CD4-positive, CD25-positive, alpha-beta regulatory T cell (primary cell): ENCODE measurements around the gene WDTC1. TPM values are rescaled to one million over a fixed set of nuclear protein-coding genes. Genes with fewer than 3 reads are reported as not detected.

Source experiments
- ATAC-seq, 2 donors: fragments of 150-1000 bp; cut with Tn5 transposase; one replicate each; pipeline ENCODE4 v1.10.0; 2021; ENCODE audit warnings: low read depth in 2 of 2, moderate number of reproducible peaks in 2 of 2, moderate library complexity in 1 of 2
- DNase-seq, 3 donors: peaks; one replicate each; pipeline versions ENCODE4 v3.0.0 to v3.0.0-alpha.2; 2012 to 2022; ENCODE audit warnings: mixed read lengths in 1 of 3
- H3K27ac ChIP-seq: one replicate; pipeline ENCODE4 v1.7.0; 2013; ENCODE audit warnings: mild to moderate bottlenecking, low read length; ENCODE audit not compliant: insufficient read depth, poor library complexity, severe bottlenecking
- H3K27me3 ChIP-seq: one replicate; pipeline ENCODE4 v1.7.0; 2013; ENCODE audit warnings: low read length; ENCODE audit not compliant: control insufficient read depth, insufficient read depth
- H3K36me3 ChIP-seq: one replicate; pipeline ENCODE4 v1.7.0; 2013; ENCODE audit warnings: mild to moderate bottlenecking, low read length, moderate library complexity; ENCODE audit not compliant: control insufficient read depth, insufficient read depth
- H3K4me1 ChIP-seq: 2 replicates; pipeline ENCODE4 v1.7.0; 2013; ENCODE audit warnings: mild to moderate bottlenecking, low read length; ENCODE audit not compliant: insufficient read depth, control insufficient read depth, poor library complexity, severe bottlenecking
- H3K4me3 ChIP-seq: one replicate; pipeline ENCODE4 v1.7.0; 2013; ENCODE audit warnings: low read depth, mild to moderate bottlenecking, low read length, moderate library complexity
- H3K9me3 ChIP-seq, 2 experiments: 1 replicate in 1 of 2; 2 replicates in 1 of 2; pipeline ENCODE4 v1.7.0; 2013; ENCODE audit warnings: low read length in 2 of 2, mild to moderate bottlenecking in 1 of 2, moderate library complexity in 1 of 2; ENCODE audit not compliant: control insufficient read depth in 2 of 2
- H3K27ac Mint-ChIP-seq, 3 donors: one replicate each; pipeline ENCODE4 v1.8.0; 2020 to 2022; ENCODE audit warnings: mild to moderate bottlenecking in 3 of 3, mixed read lengths in 3 of 3, moderate library complexity in 2 of 3
- H3K27me3 Mint-ChIP-seq: one replicate; pipeline ENCODE4 v1.8.0; 2022; ENCODE audit warnings: mild to moderate bottlenecking, mixed read lengths
- H3K36me3 Mint-ChIP-seq: one replicate; pipeline ENCODE4 v1.8.0; 2020; ENCODE audit warnings: mixed read lengths
- H3K4me1 Mint-ChIP-seq, 4 donors: one replicate each; pipeline ENCODE4 v1.8.0; 2020 to 2022; ENCODE audit warnings: mixed read lengths in 4 of 4, mild to moderate bottlenecking in 1 of 4
- H3K4me3 Mint-ChIP-seq, 4 donors: one replicate each; pipeline ENCODE4 v1.8.0; 2020 to 2022; ENCODE audit warnings: mild to moderate bottlenecking in 4 of 4, mixed read lengths in 4 of 4, moderate library complexity in 3 of 4
- H3K9me3 Mint-ChIP-seq, 7 donors: one replicate each; pipeline ENCODE4 v1.8.0; 2020 to 2022; ENCODE audit warnings: mixed read lengths in 7 of 7, mild to moderate bottlenecking in 3 of 7, moderate library complexity in 2 of 7
- polyA plus RNA-seq, 4 donors: library from polyadenylated mRNA; unstranded; fragments of 300-500 nt; fragmentation: Illumina TruSeq; gene quantifications; one replicate each; pipeline ENCODE4 v1.2.3, GENCODE V29; 2021
- total RNA-seq: library from RNA; stranded (reverse); gene quantifications from one replicate; pipeline ENCODE4 v1.2.3, GENCODE V29; 2022

WDTC1 gene
- total and polyA plus RNA-seq, 5 donors from 2014 or later, result 3.3 to 46.1 (median 5.6) TPM

GRCh38 chr1:27303509-27303908, 69.1 kb downstream of the WDTC1 start:
- no peak overlapping the region for H3K27ac ChIP-seq
- Mint-ChIP-seq H3K9me3 (no peaks in the 10 kb centered on the region), H3K4me3 (no peak overlapping the region), H3K4me1 (peaks cover 0 to 8% (median 3%) of the 10 kb centered on the region in 4 donors), H3K27ac (no peak overlapping the region), H3K36me3 (peaks cover 29% of the 10 kb centered on the region), H3K27me3 (no peaks in the 10 kb centered on the region)
- H3K4me3 ChIP-seq, result no peak overlapping the region
- no peak for ATAC-seq
- no peaks in the 10 kb centered on the region for H3K9me3 ChIP-seq
- H3K36me3 ChIP-seq, result peaks cover 52% of the 10 kb centered on the region
- no peaks in the 10 kb centered on the region for H3K27me3 ChIP-seq
- H3K4me1 ChIP-seq, result no peaks in the 10 kb centered on the region
- no peak for DNase-seq

GRCh38 chr1:27306071-27306470, 71.6 kb downstream of the WDTC1 start:
- no peak for DNase-seq
- Mint-ChIP-seq H3K27me3 (no peaks in the 10 kb centered on the region), H3K27ac (no peak overlapping the region), H3K9me3 (no peaks in the 10 kb centered on the region), H3K4me1 (peaks cover 0 to under 1% (median 0%) of the 10 kb centered on the region in 4 donors), H3K36me3 (peaks cover 27% of the 10 kb centered on the region), H3K4me3 (no peak overlapping the region)
- Histone ChIP-seq H3K9me3 (no peaks in the 10 kb centered on the region), H3K27ac (no peak overlapping the region), H3K27me3 (no peaks in the 10 kb centered on the region), H3K36me3 (peaks cover 34% of the 10 kb centered on the region), H3K4me3 (no peak overlapping the region), H3K4me1 (no peaks in the 10 kb centered on the region)
- no peak for ATAC-seq

GRCh38 chr1:27306892-27307761, 72.7 kb downstream of the WDTC1 start:
- DNase-seq, result no peak
- Mint-ChIP-seq H3K27me3 (no peaks in the 10 kb centered on the region), H3K9me3 (no peaks in the 10 kb centered on the region), H3K36me3 (peaks cover 19% of the 10 kb centered on the region), H3K4me1 (no peaks in the 10 kb centered on the region), H3K27ac (no peak overlapping the region), H3K4me3 (no peak overlapping the region)
- no peaks in the 10 kb centered on the region for H3K9me3 ChIP-seq
- H3K4me3 ChIP-seq, result no peak overlapping the region
- no peak for ATAC-seq
- H3K27ac ChIP-seq, result no peak overlapping the region
- no peaks in the 10 kb centered on the region for H3K4me1 ChIP-seq
- peaks cover 25% of the 10 kb centered on the region for H3K36me3 ChIP-seq
- H3K27me3 ChIP-seq, result no peaks in the 10 kb centered on the region

- no peak overlapping the region for H3K4me3 Mint-ChIP-seq
- Histone ChIP-seq H3K27ac (no peak overlapping the region), H3K36me3 (peaks cover 21% of the 10 kb centered on the region), H3K9me3 (no peaks in the 10 kb centered on the region), H3K4me1 (no peaks in the 10 kb centered on the region), H3K4me3 (no peak overlapping the region), H3K27me3 (no peaks in the 10 kb centered on the region)
- peaks cover 4% of the 10 kb centered on the region for H3K27me3 Mint-ChIP-seq
- H3K9me3 Mint-ChIP-seq, result no peaks in the 10 kb centered on the region
- peaks cover 17% of the 10 kb centered on the region for H3K36me3 Mint-ChIP-seq
- DNase-seq, result no peak
- no peak for ATAC-seq
- no peak overlapping the region for H3K27ac Mint-ChIP-seq
- H3K4me1 Mint-ChIP-seq, result no peaks in the 10 kb centered on the region
Measured at GRCh38 chr1:27307874-27308598, 73.6 kb downstream of the WDTC1 start.

GRCh38 chr1:27314169-27314568, 79.7 kb downstream of the WDTC1 start:
- Histone ChIP-seq H3K4me3 (no peak overlapping the region), H3K27me3 (no peaks in the 10 kb centered on the region), H3K9me3 (no peaks in the 10 kb centered on the region), H3K36me3 (no peaks in the 10 kb centered on the region), H3K4me1 (no peaks in the 10 kb centered on the region), H3K27ac (no peak overlapping the region)
- H3K9me3 Mint-ChIP-seq, result no peaks in the 10 kb centered on the region
- ATAC-seq, result no peak
- H3K4me1 Mint-ChIP-seq, result peaks cover 0 to 2% (median 0%) of the 10 kb centered on the region in 4 donors
- peak overlapping the region in 1 of 3 donors; percentile 51 for H3K27ac Mint-ChIP-seq
- H3K4me3 Mint-ChIP-seq, result no peak overlapping the region
- H3K27me3 Mint-ChIP-seq, result peaks cover 12% of the 10 kb centered on the region
- peaks cover 7% of the 10 kb centered on the region for H3K36me3 Mint-ChIP-seq
- DNase-seq, result no peak

- no peaks in the 10 kb centered on the region for H3K4me1 ChIP-seq
- H3K4me3 ChIP-seq, result no peak overlapping the region
- Mint-ChIP-seq H3K9me3 (no peaks in the 10 kb centered on the region), H3K27ac (no peak overlapping the region), H3K4me3 (no peak overlapping the region), H3K36me3 (peaks cover 7% of the 10 kb centered on the region), H3K4me1 (peaks cover 0 to 2% (median 0%) of the 10 kb centered on the region in 4 donors), H3K27me3 (peaks cover 12% of the 10 kb centered on the region)
- no peaks in the 10 kb centered on the region for H3K9me3 ChIP-seq
- DNase-seq, result no peak
- peaks cover 2% of the 10 kb centered on the region for H3K27me3 ChIP-seq
- no peak for ATAC-seq
- no peaks in the 10 kb centered on the region for H3K36me3 ChIP-seq
- H3K27ac ChIP-seq, result no peak overlapping the region
Measured at GRCh38 chr1:27314737-27315136, 80.3 kb downstream of the WDTC1 start.

GRCh38 chr1:27316860-27317259, 82.4 kb downstream of the WDTC1 start:
- Histone ChIP-seq H3K27me3 (peaks cover 2% of the 10 kb centered on the region), H3K4me3 (no peak overlapping the region), H3K4me1 (no peaks in the 10 kb centered on the region), H3K27ac (no peak overlapping the region), H3K36me3 (no peaks in the 10 kb centered on the region), H3K9me3 (no peaks in the 10 kb centered on the region)
- ATAC-seq, result no peak
- no peaks in the 10 kb centered on the region for H3K9me3 Mint-ChIP-seq
- H3K27me3 Mint-ChIP-seq, result peaks cover 20% of the 10 kb centered on the region
- DNase-seq, result no peak
- no peak overlapping the region for H3K27ac Mint-ChIP-seq
- H3K36me3 Mint-ChIP-seq, result no peaks in the 10 kb centered on the region
- H3K4me1 Mint-ChIP-seq, result peaks cover 3 to 10% (median 6%) of the 10 kb centered on the region in 4 donors
- H3K4me3 Mint-ChIP-seq, result no peak overlapping the region
